HCT116 (cell line): ENCODE measurements around the gene OR2B2. TPM values are rescaled to one million over a fixed set of nuclear protein-coding genes. Genes with fewer than 3 reads are reported as not detected.
"Not testable (repeated sequence)": the region's sequence is repeated elsewhere in the genome, so short reads cannot be mapped to it uniquely, and the experiment has no call there.

Source experiments
- ATAC-seq: fragments of 200-7000 bp; cut with Tn5 transposase; 2 replicates; pipeline ENCODE4 v1.9.1; 2020; ENCODE audit warnings: mild to moderate bottlenecking, moderate library complexity
- BruUV-seq: library from RNA; stranded (reverse); fragments of 400-500 nt; replicated peaks from 2 replicates; lab custom pipeline; 2021; lab: Mats Ljungman, UMichigan
- CTCF ChIA-PET: fragments of 300-600 bp; sonication (Branson Sonifier 250); formaldehyde crosslinking; loops from one replicate; lab custom pipeline; 2021; ENCODE audit warnings: antibody characterized with exemption; lab: Charles Lee
- POLR2A ChIA-PET: fragments of 300-600, 350-600 bp; sonication (Branson Sonifier 250); formaldehyde crosslinking; loops from one replicate; lab custom pipeline; 2021; ENCODE audit warnings: antibody characterized with exemption; lab: Charles Lee
- RAD21 ChIA-PET, 2 experiments: fragments of 300-600 bp; sonication (Branson Sonifier 250); formaldehyde crosslinking; loops; one replicate each; lab custom pipeline; 2023; ENCODE audit warnings: low total read pairs in 2 of 2; ENCODE audit not compliant: uncharacterized antibody in 2 of 2, unreplicated experiment in 2 of 2, low non-redundant PET in 1 of 2; lab: Charles Lee
- DNase-seq: peaks from one replicate; pipeline ENCODE4 v3.0.0-alpha.2; 2010; ENCODE audit warnings: low read depth, low spot score
- H2AFZ ChIP-seq: fragments of 200-600 bp; shearing (Covaris generic), sonication (generic); 2 replicates; pipeline ENCODE4 v1.6.1; 2017; ENCODE audit warnings: low read depth, mixed run types, mixed read lengths, antibody characterized with exemption, low read length; ENCODE audit not compliant: poor library complexity, severe bottlenecking
- H3K27ac ChIP-seq: 2 replicates; pipeline ENCODE4 v1.5.1; 2012; ENCODE audit warnings: low read depth, low read length
- H3K27me3 ChIP-seq: fragments of 200-600 bp; sonication (generic); 2 replicates; pipeline ENCODE4 v1.6.1; 2016; ENCODE audit warnings: mixed run types, low read length, mixed read lengths; ENCODE audit not compliant: insufficient read depth
- H3K36me3 ChIP-seq, 2 experiments: fragments of 200-500 bp in 1 of 2; fragments of 200-600 bp in 1 of 2; sonication (Bioruptor generic) in 1 of 2; sonication (generic) in 1 of 2; 2 replicates each; pipeline versions ENCODE4 v1.5.1 to v1.6.1; 2014 to 2016; ENCODE audit warnings: low read length in 2 of 2, inconsistent platforms in 1 of 2, mixed read lengths in 1 of 2, mixed run types in 1 of 2; ENCODE audit not compliant: insufficient read depth in 2 of 2, control insufficient read depth in 1 of 2
- H3K4me1 ChIP-seq, 2 experiments: fragments of 200-600 bp in 1 of 2; sonication (generic) in 1 of 2; 2 replicates each; pipeline versions ENCODE4 v1.5.1 to v1.6.1; 2012 to 2017; ENCODE audit warnings: low read length in 2 of 2, inconsistent platforms in 1 of 2, mild to moderate bottlenecking in 1 of 2, mixed read lengths in 1 of 2, mixed run types in 1 of 2, moderate library complexity in 1 of 2; ENCODE audit not compliant: insufficient read depth in 2 of 2, control insufficient read depth in 1 of 2
- H3K4me2 ChIP-seq: fragments of 200-600 bp; sonication (generic); 2 replicates; pipeline ENCODE4 v1.6.1; 2017; ENCODE audit warnings: mixed run types, low read length, mixed read lengths
- H3K4me3 ChIP-seq, 2 experiments: fragments of 200-600 bp in 1 of 2; sonication (generic) in 1 of 2; replicated peaks in 1 of 2; 2 replicates each; pipeline ENCODE4 v1.5.1; 2011 to 2016; ENCODE audit warnings: low read length in 2 of 2, control low read depth in 1 of 2, low read depth in 1 of 2, mild to moderate bottlenecking in 1 of 2, mixed read lengths in 1 of 2, mixed run types in 1 of 2
- H3K79me2 ChIP-seq: fragments of 200-600 bp; sonication (generic); 2 replicates; pipeline ENCODE4 v1.6.1; 2017; ENCODE audit warnings: mild to moderate bottlenecking, mixed run types, low read length, moderate library complexity, mixed read lengths; ENCODE audit not compliant: insufficient read depth
- H3K9ac ChIP-seq: fragments of 200-600 bp; sonication (generic); 2 replicates; pipeline ENCODE4 v1.6.1; 2016; ENCODE audit warnings: low read length, mixed read lengths
- H3K9me2 ChIP-seq: fragments of 200-600 bp; sonication (generic), shearing (Covaris generic); 2 replicates; pipeline ENCODE4 v1.6.1; 2017; ENCODE audit warnings: mixed run types, mild to moderate bottlenecking, moderate library complexity; ENCODE audit not compliant: insufficient read depth
- H3K9me3 ChIP-seq, 2 experiments: fragments of 200-500 bp in 1 of 2; fragments of 200-600 bp in 1 of 2; sonication (Bioruptor generic) in 1 of 2; sonication (generic) in 1 of 2; 2 replicates each; pipeline ENCODE4 v1.6.1; 2014 to 2017; ENCODE audit warnings: low read length in 2 of 2, mixed read lengths in 2 of 2, inconsistent platforms in 1 of 2, low read depth in 1 of 2, mild to moderate bottlenecking in 1 of 2, mixed run types in 1 of 2, moderate library complexity in 1 of 2; ENCODE audit not compliant: control insufficient read depth in 1 of 2, insufficient read depth in 1 of 2
- H4K20me1 ChIP-seq: fragments of 200-600 bp; sonication (generic), shearing (Covaris generic); 2 replicates; pipeline ENCODE4 v1.6.1; 2017; ENCODE audit warnings: mixed run types, mild to moderate bottlenecking, moderate library complexity; ENCODE audit not compliant: insufficient read depth
- CBX3 ChIP-seq: IDR thresholded peaks from 2 replicates; pipeline ENCODE4 v1.6.1; 2012; ENCODE audit warnings: low read depth
- CEBPB ChIP-seq: IDR thresholded peaks from 2 replicates; pipeline ENCODE4 v1.6.1; 2012; ENCODE audit warnings: low read depth
- EGR1 ChIP-seq: IDR thresholded peaks from 2 replicates; pipeline ENCODE4 v1.6.1; 2012; ENCODE audit warnings: low read depth
- EZH2 ChIP-seq: fragments of 200-600 bp; sonication (generic); IDR thresholded peaks from 2 replicates; pipeline ENCODE4 v1.6.1; 2017; ENCODE audit warnings: antibody characterized with exemption, mixed run types
- FOSL1 ChIP-seq: IDR thresholded peaks from 2 replicates; pipeline ENCODE4 v1.6.1; 2012; ENCODE audit warnings: low read depth
- JUND ChIP-seq: IDR thresholded peaks from 2 replicates; pipeline ENCODE4 v1.6.1; 2012
- MAX ChIP-seq: IDR thresholded peaks from 2 replicates; pipeline ENCODE4 v1.6.1; 2012
- POLR2AphosphoS5 ChIP-seq: IDR thresholded peaks from 2 replicates; pipeline ENCODE4 v1.6.1; 2011; ENCODE audit warnings: mild to moderate bottlenecking, low read depth, low read length, moderate library complexity
- REST ChIP-seq: IDR thresholded peaks from 2 replicates; pipeline ENCODE4 v1.6.1; 2012; ENCODE audit warnings: low read depth
- SIN3A ChIP-seq: IDR thresholded peaks from 2 replicates; pipeline ENCODE4 v1.6.1; 2012; ENCODE audit warnings: low read depth
- SP1 ChIP-seq: IDR thresholded peaks from 2 replicates; pipeline ENCODE4 v1.6.1; 2012; ENCODE audit warnings: low read depth
- TCF7L2 ChIP-seq: IDR thresholded peaks from 2 replicates; pipeline ENCODE4 v1.7.0; 2011; ENCODE audit warnings: borderline replicate concordance, inconsistent platforms; ENCODE audit not compliant: insufficient read depth, insufficient read length; ENCODE audit errors: extremely low read depth
- intact Hi-C: fragments of 100-400 bp; cut with micrococcal nuclease; formaldehyde crosslinking; loops from 2 replicates; pipeline ENCODE4 v1.10.0; 2022
- total RNA-seq: library from RNA; stranded (reverse); gene quantifications from one replicate; pipeline ENCODE4 v1.2.1, GENCODE V29; 2021; ENCODE audit not compliant: unreplicated experiment

The OR2B2 gene
- total RNA-seq, 1 experiment from 2014 or later: not detected

DNA sequence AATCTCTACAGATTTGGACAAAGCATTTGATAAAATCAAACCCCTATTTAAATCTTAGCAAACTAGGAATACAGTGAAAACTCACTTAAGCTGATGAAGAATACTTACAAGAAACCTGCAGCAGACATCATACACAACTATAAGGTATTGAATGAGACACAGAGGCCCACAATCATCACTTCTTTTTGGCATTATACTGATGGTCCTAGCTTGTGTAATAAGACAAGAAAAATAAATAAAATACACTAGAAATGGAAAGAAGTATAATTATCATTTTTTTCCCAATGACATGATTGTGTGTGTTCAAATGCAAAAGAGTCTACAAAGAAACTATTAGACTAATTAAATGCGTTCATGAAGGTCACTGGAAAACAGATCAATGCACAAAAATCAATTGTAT, 36.0 kb upstream of the OR2B2 start:
- H3K27me3 ChIP-seq: no peaks in the 10 kb centered on the region
- no peak overlapping the region for H3K4me3 ChIP-seq
- intact Hi-C loops: no loop called here
- no peaks in the 10 kb centered on the region for H3K9me3 ChIP-seq
- ChIA-PET POLR2A (no interaction called here), RAD21 (no interaction called here), CTCF (no interaction called here)
- H3K9ac ChIP-seq: no peak overlapping the region
- no peak overlapping the region for H3K27ac ChIP-seq
- BruUV-seq: no TSS peak
- no peaks in the 10 kb centered on the region for H3K4me1 ChIP-seq
- no peak overlapping the region for H3K4me2 ChIP-seq
- DNase-seq: no peak
- no peaks in the 10 kb centered on the region for H3K36me3 ChIP-seq
- no peak for ATAC-seq
- no peak overlapping the region for H2AFZ ChIP-seq
- no peaks in the 10 kb centered on the region for H3K9me2 ChIP-seq
- H4K20me1 ChIP-seq: no peaks in the 10 kb centered on the region
- TF ChIP-seq TCF7L2 (no peak), CBX3 (no peak), EGR1 (no peak), CEBPB (no peak), REST (no peak), JUND (no peak), SP1 (no peak), MAX (no peak), EZH2 (no peak), FOSL1 (no peak), SIN3A (no peak), POLR2AphosphoS5 (no peak)
- no peaks in the 10 kb centered on the region for H3K79me2 ChIP-seq

DNA sequence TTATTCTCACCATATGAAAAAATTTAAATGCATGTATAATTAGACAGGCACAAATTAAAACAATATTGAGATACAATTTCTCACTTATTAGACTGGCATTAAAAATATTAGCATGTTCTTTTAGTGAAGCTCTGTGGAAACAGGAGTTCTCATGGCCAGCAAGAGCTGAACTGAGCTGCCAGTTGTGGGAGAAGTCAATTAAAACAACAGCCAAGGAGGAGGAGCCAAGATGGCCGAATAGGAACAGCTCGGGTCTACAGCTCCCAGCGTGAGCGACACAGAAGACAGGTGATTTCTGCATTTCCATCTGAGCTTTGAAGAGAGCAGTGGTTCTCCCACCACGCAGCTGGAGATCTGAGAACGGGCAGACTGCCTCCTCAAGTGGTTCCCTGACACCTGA, 30.9 kb upstream of the OR2B2 start:
- RAD21 ChIA-PET, H3K9ac ChIP-seq, POLR2A ChIA-PET, H3K27me3 ChIP-seq, DNase-seq, H3K79me2 ChIP-seq, ATAC-seq, H2AFZ ChIP-seq, H3K27ac ChIP-seq, BruUV-seq, H4K20me1 ChIP-seq, H3K4me3 ChIP-seq, H3K4me2 ChIP-seq, CTCF ChIA-PET, intact Hi-C loops, H3K4me1 ChIP-seq, H3K36me3 ChIP-seq, H3K9me2 ChIP-seq, H3K9me3 ChIP-seq: not testable (repeated sequence)
